Measurements from ENCODE around the gene GALP.

- TF ChIP-seq CTCF (IDR thresholded peaks at IDR 0.05; ENCODE audit: low read depth, low read length, poor library complexity, severe bottlenecking) (no peak), EZH2phosphoT487 (IDR thresholded peaks at IDR 0.05; ENCODE audit: borderline replicate concordance, low read length) (no peak)
Observed at GRCh38 chr19:56133858-56134653, 41.8 kb upstream of the GALP start.
